B cell (primary cell): ENCODE data around the gene STRN. TPM values are rescaled to one million over a fixed set of nuclear protein-coding genes. Genes with fewer than 3 reads are reported as not detected.
"Not testable (repeated sequence)": the region's sequence is repeated elsewhere in the genome, so short reads cannot be mapped to it uniquely, and the experiment has no call there.

Source experiments
- ATAC-seq: fragments of 200-7000 bp; cut with Tn5 transposase; one replicate; pipeline ENCODE4 v1.10.0; 2021; ENCODE audit warnings: low read depth, mild to moderate bottlenecking, moderate number of reproducible peaks, moderate library complexity
- CTCF ChIA-PET: fragments of 350-600 bp; sonication (Branson Sonifier 250); formaldehyde crosslinking; loops from one replicate; lab custom pipeline; 2021; ENCODE audit warnings: antibody characterized with exemption, inconsistent platforms; lab: Charles Lee
- POLR2A ChIA-PET: fragments of 350-600 bp; sonication (Branson Sonifier 250); formaldehyde crosslinking; loops from one replicate; lab custom pipeline; 2021; ENCODE audit warnings: antibody characterized with exemption; lab: Charles Lee
- DNase-seq: peaks from one replicate; pipeline ENCODE4 v3.0.0; 2013
- H2AFZ ChIP-seq: 2 replicates; pipeline ENCODE4 v1.6.1; 2012; ENCODE audit warnings: mild to moderate bottlenecking, low read depth, low read length; ENCODE audit not compliant: insufficient read depth, poor library complexity, severe bottlenecking
- H3K27ac ChIP-seq, 2 donors: 1 replicate in 1 of 2; 2 replicates in 1 of 2; pipeline ENCODE4 v1.5.1; 2012 to 2013; ENCODE audit warnings: low read length in 2 of 2, mild to moderate bottlenecking in 2 of 2, moderate library complexity in 1 of 2
- H3K27me3 ChIP-seq, 4 experiments: fragments of 200-600 bp in 1 of 4; sonication (generic) in 1 of 4; replicated peaks in 1 of 4; 1 replicate in 2 of 4; 2 replicates in 2 of 4; pipeline versions ENCODE4 v1.6.1 to v1.7.0; 2013 to 2016; ENCODE audit warnings: low read length in 3 of 4, mild to moderate bottlenecking in 2 of 4, mixed read lengths in 1 of 4, moderate library complexity in 1 of 4; ENCODE audit not compliant: insufficient read depth in 4 of 4, control insufficient read depth in 3 of 4; ENCODE audit errors: control extremely low read depth in 1 of 4
- H3K36me3 ChIP-seq, 2 experiments: replicated peaks in 1 of 2; 1 replicate in 1 of 2; 2 replicates in 1 of 2; pipeline versions ENCODE4 v1.6.1 to v1.7.1; 2013; ENCODE audit warnings: low read length in 1 of 2; ENCODE audit not compliant: insufficient read depth in 2 of 2, control insufficient read depth in 1 of 2; ENCODE audit errors: control extremely low read depth in 1 of 2, extremely low read depth in 1 of 2
- H3K4me1 ChIP-seq, 2 donors: fragments of 200-600 bp in 1 of 2; sonication (generic) in 1 of 2; 1 replicate in 1 of 2; 2 replicates in 1 of 2; pipeline versions ENCODE4 v1.5.1 to v1.6.1; 2013 to 2017; ENCODE audit warnings: low read length in 2 of 2; ENCODE audit not compliant: control insufficient read depth in 2 of 2, insufficient read depth in 2 of 2
- H3K4me2 ChIP-seq: replicated peaks from 2 replicates; pipeline ENCODE3; 2012; ENCODE audit warnings: mild to moderate bottlenecking, low read depth, low read length; ENCODE audit not compliant: poor library complexity, severe bottlenecking
- H3K4me3 ChIP-seq, 5 experiments: fragments of 200-600 bp in 1 of 5; sonication (generic) in 1 of 5; 1 replicate in 3 of 5; 2 replicates in 2 of 5; pipeline versions ENCODE4 v1.5.1 to v1.7.0; 2011 to 2016; ENCODE audit warnings: low read length in 4 of 5, mild to moderate bottlenecking in 4 of 5, low read depth in 2 of 5, control low read depth in 1 of 5, moderate library complexity in 1 of 5; ENCODE audit not compliant: insufficient read depth in 1 of 5; ENCODE audit errors: control extremely low read depth in 1 of 5, extremely low read depth in 1 of 5
- H3K79me2 ChIP-seq: fragments of 200-600 bp; sonication (generic); one replicate; pipeline ENCODE4 v1.6.0; 2016; ENCODE audit warnings: low read length; ENCODE audit not compliant: control insufficient read depth, insufficient read depth
- H3K9ac ChIP-seq: fragments of 200-600 bp; sonication (generic); 2 replicates; pipeline ENCODE4 v1.6.1; 2017; ENCODE audit warnings: mild to moderate bottlenecking, low read length, moderate library complexity
- H3K9me3 ChIP-seq, 3 donors: one replicate each; pipeline versions ENCODE4 v1.6.1 to v1.7.1; 2013; ENCODE audit warnings: low read length in 2 of 3; ENCODE audit not compliant: control insufficient read depth in 2 of 3, insufficient read depth in 1 of 3; ENCODE audit errors: control extremely low read depth in 1 of 3
- H4K20me1 ChIP-seq: 2 replicates; pipeline ENCODE4 v1.6.0; 2012; ENCODE audit warnings: mild to moderate bottlenecking, low read length; ENCODE audit not compliant: insufficient read depth, control insufficient read depth, poor library complexity, severe bottlenecking
- H3K27ac Mint-ChIP-seq: one replicate; pipeline ENCODE4 v1.8.0; 2021; ENCODE audit warnings: mixed read lengths
- H3K27me3 Mint-ChIP-seq: one replicate; pipeline ENCODE4 v1.8.0; 2021; ENCODE audit warnings: mixed read lengths
- H3K4me1 Mint-ChIP-seq: one replicate; pipeline ENCODE4 v1.8.0; 2021; ENCODE audit warnings: mixed read lengths
- H3K4me3 Mint-ChIP-seq: one replicate; pipeline ENCODE4 v1.8.0; 2021; ENCODE audit warnings: mixed read lengths
- H3K9me3 Mint-ChIP-seq: one replicate; pipeline ENCODE4 v1.8.0; 2022; ENCODE audit warnings: mixed read lengths; ENCODE audit not compliant: insufficient read depth
- EZH2 ChIP-seq: IDR thresholded peaks from 2 replicates; pipeline ENCODE4 v1.6.1; 2012; ENCODE audit warnings: borderline replicate concordance, low read depth, mild to moderate bottlenecking, moderate library complexity, low read length; ENCODE audit not compliant: insufficient read depth, poor library complexity, severe bottlenecking
- WGBS: methylation state at CpG from one replicate; pipeline ENCODE4 v1.1.5; 2013; ENCODE audit warnings: missing lambda C conversion rate; ENCODE audit not compliant: insufficient coverage; 5-methylcytosine and 5-hydroxymethylcytosine counted together
- intact Hi-C: fragments of 100-400 bp; cut with micrococcal nuclease; formaldehyde crosslinking; loops from one replicate; pipeline ENCODE4 v1.10.0; 2022
- polyA plus RNA-seq: library from polyadenylated mRNA; depleted of rRNA; stranded (reverse); fragments of >200 nt; gene quantifications from 2 replicates; pipeline ENCODE4 v1.2.3, GENCODE V29; 2012
- total RNA-seq, 2 donors: library from RNA; stranded (reverse); fragments of 120-200 nt in 1 of 2; gene quantifications; 1 replicate in 1 of 2; 2 replicates in 1 of 2; pipeline versions ENCODE4 v1.2.3 to v1.2.4, GENCODE V29; 2013 to 2022
- TF ChIP-seq, protein P1 (sequence below): fragments of 200-600 bp; IDR thresholded peaks from one replicate; pipeline ENCODE4 v1.8.0; 2022; ENCODE audit warnings: antibody characterized with exemption, mild to moderate bottlenecking

STRN gene
- total and polyA plus RNA-seq, 2 donors (not counting 1 experiment from before 2014, with no cell fraction given) = 5.8 to 38.6 TPM

DNA sequence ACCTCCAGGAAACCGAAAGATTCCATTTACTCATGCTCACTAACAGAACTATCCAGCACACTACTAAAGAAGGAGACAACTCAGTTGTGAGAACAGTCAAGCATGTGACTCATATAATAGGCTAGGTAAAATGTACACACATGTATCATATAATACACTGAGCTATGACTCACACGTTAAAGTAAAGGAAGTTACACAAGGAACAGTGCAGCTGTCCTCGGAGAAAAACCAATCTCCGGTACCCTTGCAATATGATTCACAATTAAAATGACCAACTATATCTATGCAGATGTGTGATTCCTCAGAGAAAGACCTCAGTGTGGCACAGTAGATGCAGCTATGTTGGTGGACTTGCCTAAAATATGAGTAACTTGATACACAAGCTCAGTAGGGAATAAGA, 76.5 kb downstream of the STRN start:
- H3K9ac ChIP-seq = no peak overlapping the region
- ChIA-PET CTCF (no interaction called here), POLR2A (no interaction called here)
- intact Hi-C loops = no loop called here
- no CpG with 5 or more reads among the region's 4 CpGs for WGBS
- no peak for TF ChIP-seq EZH2
- TF ChIP-seq, protein P1, sequence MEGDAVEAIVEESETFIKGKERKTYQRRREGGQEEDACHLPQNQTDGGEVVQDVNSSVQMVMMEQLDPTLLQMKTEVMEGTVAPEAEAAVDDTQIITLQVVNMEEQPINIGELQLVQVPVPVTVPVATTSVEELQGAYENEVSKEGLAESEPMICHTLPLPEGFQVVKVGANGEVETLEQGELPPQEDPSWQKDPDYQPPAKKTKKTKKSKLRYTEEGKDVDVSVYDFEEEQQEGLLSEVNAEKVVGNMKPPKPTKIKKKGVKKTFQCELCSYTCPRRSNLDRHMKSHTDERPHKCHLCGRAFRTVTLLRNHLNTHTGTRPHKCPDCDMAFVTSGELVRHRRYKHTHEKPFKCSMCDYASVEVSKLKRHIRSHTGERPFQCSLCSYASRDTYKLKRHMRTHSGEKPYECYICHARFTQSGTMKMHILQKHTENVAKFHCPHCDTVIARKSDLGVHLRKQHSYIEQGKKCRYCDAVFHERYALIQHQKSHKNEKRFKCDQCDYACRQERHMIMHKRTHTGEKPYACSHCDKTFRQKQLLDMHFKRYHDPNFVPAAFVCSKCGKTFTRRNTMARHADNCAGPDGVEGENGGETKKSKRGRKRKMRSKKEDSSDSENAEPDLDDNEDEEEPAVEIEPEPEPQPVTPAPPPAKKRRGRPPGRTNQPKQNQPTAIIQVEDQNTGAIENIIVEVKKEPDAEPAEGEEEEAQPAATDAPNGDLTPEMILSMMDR = no peak
- H3K4me3 ChIP-seq = no peak overlapping the region
- Mint-ChIP-seq H3K27me3 (no peaks in the 10 kb centered on the region), H3K9me3 (no peaks in the 10 kb centered on the region), H3K4me1 (no peaks in the 10 kb centered on the region), H3K27ac (no peak overlapping the region), H3K4me3 (no peak overlapping the region)
- no peak overlapping the region for H2AFZ ChIP-seq
- no peaks in the 10 kb centered on the region for H3K27me3 ChIP-seq
- H3K4me2 ChIP-seq = no peak overlapping the region
- no peaks in the 10 kb centered on the region for H3K4me1 ChIP-seq
- H3K36me3 ChIP-seq = peaks cover 23 to 28% of the 10 kb centered on the region in 2 experiments
- no peaks in the 10 kb centered on the region for H4K20me1 ChIP-seq
- DNase-seq (no peak), ATAC-seq (no peak)
- H3K27ac ChIP-seq = no peak overlapping the region
- H3K79me2 ChIP-seq = no peaks in the 10 kb centered on the region
- H3K9me3 ChIP-seq = no peaks in the 10 kb centered on the region

DNA sequence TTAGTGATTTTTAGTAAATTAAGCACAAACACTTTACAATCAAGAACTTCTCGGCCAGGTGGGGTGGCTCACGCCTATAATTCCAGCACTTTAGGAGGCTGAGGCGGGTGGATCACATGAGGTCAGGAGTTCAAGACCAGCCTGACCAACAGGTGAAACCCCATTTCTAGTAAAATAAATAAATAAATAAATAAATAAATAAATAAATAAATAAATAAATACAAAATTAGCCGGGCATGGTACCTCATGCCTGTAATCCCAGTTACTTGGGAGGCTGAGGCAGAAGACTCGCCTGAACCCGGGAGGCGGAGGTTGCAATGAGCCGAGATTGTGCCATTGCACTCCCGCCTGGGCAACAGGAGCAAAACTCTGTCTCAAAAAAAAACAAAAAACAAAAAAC, 79.2 kb downstream of the STRN start:
- CTCF ChIA-PET, H3K4me2 ChIP-seq, POLR2A ChIA-PET, H3K27me3 Mint-ChIP-seq, intact Hi-C loops, H3K27me3 ChIP-seq, H2AFZ ChIP-seq, H3K4me3 ChIP-seq, H4K20me1 ChIP-seq, H3K4me1 Mint-ChIP-seq, H3K4me3 Mint-ChIP-seq, H3K9me3 Mint-ChIP-seq, H3K4me1 ChIP-seq, DNase-seq, H3K9me3 ChIP-seq, H3K79me2 ChIP-seq, ATAC-seq, H3K27ac ChIP-seq, H3K9ac ChIP-seq, H3K27ac Mint-ChIP-seq: not testable (repeated sequence)
- peaks cover 26 to 41% of the 10 kb centered on the region in 2 experiments for H3K36me3 ChIP-seq
- WGBS = no CpG with 5 or more reads among the region's 9 CpGs
